ENCODE measurements around the gene ERCC1. TPM values are rescaled to one million over a fixed set of nuclear protein-coding genes. Genes with fewer than 3 reads are reported as not detected.

ERCC1 gene
- total and polyA plus RNA-seq, 12 donors: 62.9 to 107 (median 86.5) TPM

DNA sequence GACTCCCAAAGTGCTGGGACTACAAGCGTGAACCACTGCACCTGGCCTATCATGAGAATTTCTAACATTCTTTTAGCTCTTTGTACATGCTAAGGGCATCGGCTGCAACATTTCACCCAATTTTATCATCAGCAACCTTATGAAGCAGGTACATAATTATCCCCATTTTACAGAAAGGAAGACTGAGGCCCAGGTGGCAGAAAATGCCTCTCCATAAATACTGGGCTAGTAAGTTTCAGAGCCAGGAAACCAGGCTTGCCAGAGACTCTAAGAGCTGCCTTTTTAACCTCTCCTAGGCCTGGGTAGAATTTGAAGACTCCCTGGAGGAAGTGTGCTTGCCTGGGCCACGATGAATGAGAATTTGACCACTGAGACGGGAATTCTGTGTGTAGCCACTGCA is 55.6 kb downstream of the ERCC1 start:
- no peak for TF ChIP-seq POLR2A (IDR thresholded peaks at IDR 0.05)
- TF ChIP-seq, protein P1, sequence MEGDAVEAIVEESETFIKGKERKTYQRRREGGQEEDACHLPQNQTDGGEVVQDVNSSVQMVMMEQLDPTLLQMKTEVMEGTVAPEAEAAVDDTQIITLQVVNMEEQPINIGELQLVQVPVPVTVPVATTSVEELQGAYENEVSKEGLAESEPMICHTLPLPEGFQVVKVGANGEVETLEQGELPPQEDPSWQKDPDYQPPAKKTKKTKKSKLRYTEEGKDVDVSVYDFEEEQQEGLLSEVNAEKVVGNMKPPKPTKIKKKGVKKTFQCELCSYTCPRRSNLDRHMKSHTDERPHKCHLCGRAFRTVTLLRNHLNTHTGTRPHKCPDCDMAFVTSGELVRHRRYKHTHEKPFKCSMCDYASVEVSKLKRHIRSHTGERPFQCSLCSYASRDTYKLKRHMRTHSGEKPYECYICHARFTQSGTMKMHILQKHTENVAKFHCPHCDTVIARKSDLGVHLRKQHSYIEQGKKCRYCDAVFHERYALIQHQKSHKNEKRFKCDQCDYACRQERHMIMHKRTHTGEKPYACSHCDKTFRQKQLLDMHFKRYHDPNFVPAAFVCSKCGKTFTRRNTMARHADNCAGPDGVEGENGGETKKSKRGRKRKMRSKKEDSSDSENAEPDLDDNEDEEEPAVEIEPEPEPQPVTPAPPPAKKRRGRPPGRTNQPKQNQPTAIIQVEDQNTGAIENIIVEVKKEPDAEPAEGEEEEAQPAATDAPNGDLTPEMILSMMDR (IDR thresholded peaks at IDR 0.05): no peak
- intact Hi-C loops (cut with DNase I): no loop called here
- Histone ChIP-seq H3K4me1 (replicated peaks in 1 of 2) (peaks cover 0 to 6% of the 10 kb centered on the region in 2 donors), H3K9me3 (replicated peaks in 1 of 3) (no peaks in the 10 kb centered on the region), H3K36me3 (replicated peaks in 1 of 2) (peaks cover 0 to 5% of the 10 kb centered on the region in 2 donors), H3K27me3 (no peaks in the 10 kb centered on the region), H3K27ac (no peak overlapping the region), H3K4me3 (no peak overlapping the region)
- WGBS, 4 donors: 94 to 98% (median 97%) methylated on average over 4 of the region's 4 CpGs
- no peak for DNase-seq

DNA sequence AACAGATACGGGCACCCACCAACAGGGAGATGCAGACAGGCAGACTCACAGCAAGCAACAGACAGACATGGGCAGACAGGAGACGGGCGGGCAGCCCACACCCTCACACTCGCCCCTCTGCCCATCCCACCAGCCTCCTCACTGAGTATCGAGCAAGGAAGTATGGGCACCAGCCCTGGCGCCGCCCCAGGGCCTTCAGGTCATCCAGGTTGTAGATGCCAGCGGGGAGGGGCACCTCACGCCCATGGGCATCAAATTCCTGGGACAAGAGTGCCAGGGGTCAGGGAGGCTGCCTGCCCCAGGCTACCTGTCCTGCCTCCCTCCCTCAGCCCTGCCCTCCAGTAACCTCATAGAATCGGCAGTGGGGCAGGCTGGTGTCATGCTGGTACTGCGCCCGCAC is 59.0 kb downstream of the ERCC1 start:
- intact Hi-C loops (cut with DNase I): no loop called here
- no peaks in the 10 kb centered on the region for H3K27me3 ChIP-seq
- H3K4me1 ChIP-seq (replicated peaks in 1 of 2): peaks cover 0 to 3% of the 10 kb centered on the region in 2 donors
- peaks cover 0 to 15% of the 10 kb centered on the region in 2 donors for H3K36me3 ChIP-seq (replicated peaks in 1 of 2)
- no peak for TF ChIP-seq POLR2A (IDR thresholded peaks at IDR 0.05)
- TF ChIP-seq, protein P1 (IDR thresholded peaks at IDR 0.05): no peak
- no peak for DNase-seq
- H3K4me3 ChIP-seq: no peak overlapping the region
- no peaks in the 10 kb centered on the region for H3K9me3 ChIP-seq (replicated peaks in 1 of 3)
- WGBS, 4 donors: 91 to 94% (median 93%) methylated on average over 8 to 12 of the region's 12 CpGs; no CpG with 5 or more reads in 1 of the 4 donors
- H3K27ac ChIP-seq: no peak overlapping the region

DNA sequence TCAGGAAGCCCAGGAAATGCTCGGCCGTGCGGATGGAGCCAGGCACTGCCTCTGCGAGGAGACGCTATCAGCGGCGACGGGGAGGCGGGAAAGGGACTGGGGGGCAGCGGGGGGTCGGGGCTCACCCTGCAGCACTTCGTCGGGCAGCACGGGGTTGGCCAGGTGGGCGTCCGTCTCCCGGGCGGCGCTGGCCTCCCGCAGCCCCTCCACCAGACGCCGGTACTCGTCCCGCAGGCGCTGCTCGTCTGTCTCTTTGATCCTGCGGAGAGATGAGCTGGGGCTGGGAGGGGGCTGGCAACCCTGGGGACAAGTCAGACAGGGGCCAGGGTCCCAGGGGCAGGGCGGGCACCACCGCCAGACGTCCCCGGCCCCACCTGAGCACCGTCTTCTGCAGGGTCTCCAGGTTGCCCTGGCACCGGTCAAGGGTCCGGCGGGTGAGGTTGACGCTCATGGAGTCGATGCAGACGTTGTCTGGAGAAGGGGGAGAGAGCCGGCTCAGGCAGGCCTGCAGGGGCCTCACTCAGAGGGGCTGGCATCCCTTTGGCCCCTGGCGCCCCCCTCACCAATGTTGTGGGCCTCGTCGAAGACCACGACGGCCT is 59.8 kb downstream of the ERCC1 start:
- no peak for DNase-seq
- intact Hi-C loops (cut with DNase I): no loop called here
- H3K4me3 ChIP-seq: no peak overlapping the region
- no peaks in the 10 kb centered on the region for H3K9me3 ChIP-seq (replicated peaks in 1 of 3)
- H3K27me3 ChIP-seq: no peaks in the 10 kb centered on the region
- no peak for TF ChIP-seq POLR2A (IDR thresholded peaks at IDR 0.05)
- TF ChIP-seq, protein P1 (IDR thresholded peaks at IDR 0.05): no peak
- H3K4me1 ChIP-seq (replicated peaks in 1 of 2): no peaks in the 10 kb centered on the region
- H3K27ac ChIP-seq: no peak overlapping the region
- peaks cover 0 to 18% of the 10 kb centered on the region in 2 donors for H3K36me3 ChIP-seq (replicated peaks in 1 of 2)
- WGBS, 4 donors: 89 to 94% (median 92%) methylated on average over 18 to 44 of the region's 44 CpGs

DNA sequence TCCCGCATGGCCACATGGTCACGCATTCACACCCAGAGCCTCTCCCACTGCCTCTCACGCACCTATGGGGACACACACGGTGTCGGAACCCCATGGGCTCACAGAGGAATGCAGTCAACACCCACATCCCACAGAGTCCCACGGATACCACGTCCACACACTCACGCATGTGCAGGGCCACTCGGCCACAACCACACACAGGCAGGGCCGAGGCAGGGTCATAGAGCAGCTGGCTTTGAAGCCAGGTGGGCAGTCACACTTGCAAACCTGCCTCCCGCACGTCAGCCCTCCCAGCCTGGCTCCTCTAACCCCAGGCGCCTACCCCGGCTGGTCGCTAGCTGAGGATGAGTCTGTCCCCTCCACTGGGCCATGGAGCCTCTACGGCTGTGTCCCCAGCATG is 61.4 kb downstream of the ERCC1 start:
- TF ChIP-seq, protein P1 (IDR thresholded peaks at IDR 0.05): no peak
- no peak for TF ChIP-seq POLR2A (IDR thresholded peaks at IDR 0.05)

More for the DNA sequence above, 61.4 kb downstream of the ERCC1 start:
- Histone ChIP-seq H3K27me3 (no peaks in the 10 kb centered on the region), H3K27ac (no peak overlapping the region), H3K36me3 (replicated peaks in 1 of 2) (peaks cover 0 to 18% of the 10 kb centered on the region in 2 donors), H3K4me1 (replicated peaks in 1 of 2) (no peaks in the 10 kb centered on the region), H3K9me3 (replicated peaks in 1 of 3) (no peaks in the 10 kb centered on the region), H3K4me3 (no peak overlapping the region)
- WGBS, 4 donors: 86 to 93% (median 92%) methylated on average over 7 to 16 of the region's 16 CpGs
- DNase-seq: no peak
- intact Hi-C loops (cut with DNase I): no loop called here

Measured in adrenal gland (tissue), 12 donors.